COLO668 (cell line): ENCODE measurements around the gene CHMP5.
A peak's percentile ranks its signal among the peaks of the same experiment; 100 is the strongest.

Source experiments
- DNase-seq: peaks from one replicate; lab custom pipeline; 2025; ENCODE audit not compliant: unreplicated experiment; lab: John Stamatoyannopoulos, UW

Gene CHMP5

GRCh38 chr9:33273266-33273971, 8.6 kb downstream of the CHMP5 start:
- no peak for DNase-seq

GRCh38 chr9:33273972-33274328, 9.1 kb downstream of the CHMP5 start:
- no peak for DNase-seq

GRCh38 chr9:33277484-33277883, 12.6 kb downstream of the CHMP5 start:
- no peak for DNase-seq

- DNase-seq = no peak
Observed at GRCh38 chr9:33285502-33285901, 20.7 kb downstream of the CHMP5 start.

- DNase-seq = peak; percentile 40
Observed at GRCh38 chr9:33287087-33287490, 22.2 kb downstream of the CHMP5 start.

GRCh38 chr9:33288235-33288634, 23.4 kb downstream of the CHMP5 start:
- DNase-seq = no peak

GRCh38 chr9:33288828-33289483, 24.1 kb downstream of the CHMP5 start:
- no peak for DNase-seq

- DNase-seq = no peak
Observed at GRCh38 chr9:33289496-33289895, 24.6 kb downstream of the CHMP5 start.

GRCh38 chr9:33289936-33290246, 25.0 kb downstream of the CHMP5 start:
- DNase-seq = no peak

GRCh38 chr9:33290247-33291030, 25.6 kb downstream of the CHMP5 start, which contains the start of gene NFX1:
Gene NFX1, plus strand, starts transcription at chr9:33290516. Its CDS starts 57 bp downstream, at chr9:33290573.
- DNase-seq = peak; percentile 98

GRCh38 chr9:33291031-33291397, 26.2 kb downstream of the CHMP5 start:
- no peak for DNase-seq

- no peak for DNase-seq
Observed at GRCh38 chr9:33291901-33292300, 27.1 kb downstream of the CHMP5 start.

- DNase-seq = no peak
Observed at GRCh38 chr9:33293782-33294181, 28.9 kb downstream of the CHMP5 start.

GRCh38 chr9:33294670-33295432, 30.0 kb downstream of the CHMP5 start:
- DNase-seq = no peak

GRCh38 chr9:33295571-33295970, 30.7 kb downstream of the CHMP5 start:
- no peak for DNase-seq

- DNase-seq = peak; percentile 51
Observed at GRCh38 chr9:33297432-33297831, 32.6 kb downstream of the CHMP5 start.

- no peak for DNase-seq
Observed at GRCh38 chr9:33300546-33300945, 35.7 kb downstream of the CHMP5 start.

- DNase-seq = no peak
Observed at GRCh38 chr9:33304362-33304761, 39.5 kb downstream of the CHMP5 start.

GRCh38 chr9:33306037-33306436, 41.2 kb downstream of the CHMP5 start:
- DNase-seq = no peak

GRCh38 chr9:33307067-33307466, 42.2 kb downstream of the CHMP5 start:
- no peak for DNase-seq

- no peak for DNase-seq
Observed at GRCh38 chr9:33309903-33310302, 45.1 kb downstream of the CHMP5 start.
